ENCODE results near the gene FMR1.

Gene FMR1

DNA sequence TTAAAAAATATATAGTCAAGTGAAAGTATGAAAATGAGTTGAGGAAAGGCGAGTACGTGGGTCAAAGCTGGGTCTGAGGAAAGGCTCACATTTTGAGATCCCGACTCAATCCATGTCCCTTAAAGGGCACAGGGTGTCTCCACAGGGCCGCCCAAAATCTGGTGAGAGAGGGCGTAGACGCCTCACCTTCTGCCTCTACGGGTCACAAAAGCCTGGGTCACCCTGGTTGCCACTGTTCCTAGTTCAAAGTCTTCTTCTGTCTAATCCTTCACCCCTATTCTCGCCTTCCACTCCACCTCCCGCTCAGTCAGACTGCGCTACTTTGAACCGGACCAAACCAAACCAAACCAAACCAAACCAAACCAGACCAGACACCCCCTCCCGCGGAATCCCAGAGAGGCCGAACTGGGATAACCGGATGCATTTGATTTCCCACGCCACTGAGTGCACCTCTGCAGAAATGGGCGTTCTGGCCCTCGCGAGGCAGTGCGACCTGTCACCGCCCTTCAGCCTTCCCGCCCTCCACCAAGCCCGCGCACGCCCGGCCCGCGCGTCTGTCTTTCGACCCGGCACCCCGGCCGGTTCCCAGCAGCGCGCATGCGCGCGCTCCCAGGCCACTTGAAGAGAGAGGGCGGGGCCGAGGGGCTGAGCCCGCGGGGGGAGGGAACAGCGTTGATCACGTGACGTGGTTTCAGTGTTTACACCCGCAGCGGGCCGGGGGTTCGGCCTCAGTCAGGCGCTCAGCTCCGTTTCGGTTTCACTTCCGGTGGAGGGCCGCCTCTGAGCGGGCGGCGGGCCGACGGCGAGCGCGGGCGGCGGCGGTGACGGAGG lies at the start of gene FMR1:
TSS of gene FMR1 (plus strand) at position 728 of the 831 bp plus-strand sequence. CDS start 261 bp downstream, outside the sequence.
- DNase-seq (ENCODE audit: low read depth in 2 of 2), result peak; percentile 84 to 90

DNA sequence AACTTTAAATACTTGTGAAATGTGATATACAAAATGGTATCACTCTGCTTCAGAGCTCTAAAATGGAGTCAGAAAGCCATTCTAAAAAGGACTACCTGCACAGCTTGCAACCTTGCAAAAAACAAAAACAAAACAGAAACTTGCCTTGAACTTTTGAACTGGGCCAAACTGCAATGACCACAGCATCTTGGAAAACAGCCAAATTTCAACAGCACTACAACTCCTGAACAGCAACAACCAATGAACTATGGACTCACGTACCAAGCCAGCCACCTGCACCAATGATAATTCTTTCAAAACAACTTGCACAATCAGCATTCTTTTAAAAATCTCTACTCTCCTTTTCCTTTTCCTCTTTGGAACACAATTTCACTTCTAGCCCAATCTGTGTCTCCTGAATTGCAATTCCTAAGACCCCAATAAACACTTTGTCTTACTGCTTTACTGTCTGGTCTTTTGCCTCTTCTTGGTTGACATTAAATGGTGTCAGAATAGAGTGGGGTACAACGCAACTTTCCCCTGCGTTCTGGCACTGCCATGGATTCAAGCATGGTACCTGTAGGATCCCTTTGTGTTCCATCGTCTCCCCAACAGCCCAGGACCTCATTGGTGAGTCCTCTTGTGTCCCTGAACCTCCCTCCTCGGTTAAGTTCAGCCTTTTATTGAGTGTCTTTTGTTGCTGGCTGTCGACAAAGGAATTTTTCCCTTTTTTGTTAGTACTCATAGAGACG lies 35.7 kb upstream of the FMR1 start:
- no peak for DNase-seq (ENCODE audit: low read depth in 2 of 2)

DNA sequence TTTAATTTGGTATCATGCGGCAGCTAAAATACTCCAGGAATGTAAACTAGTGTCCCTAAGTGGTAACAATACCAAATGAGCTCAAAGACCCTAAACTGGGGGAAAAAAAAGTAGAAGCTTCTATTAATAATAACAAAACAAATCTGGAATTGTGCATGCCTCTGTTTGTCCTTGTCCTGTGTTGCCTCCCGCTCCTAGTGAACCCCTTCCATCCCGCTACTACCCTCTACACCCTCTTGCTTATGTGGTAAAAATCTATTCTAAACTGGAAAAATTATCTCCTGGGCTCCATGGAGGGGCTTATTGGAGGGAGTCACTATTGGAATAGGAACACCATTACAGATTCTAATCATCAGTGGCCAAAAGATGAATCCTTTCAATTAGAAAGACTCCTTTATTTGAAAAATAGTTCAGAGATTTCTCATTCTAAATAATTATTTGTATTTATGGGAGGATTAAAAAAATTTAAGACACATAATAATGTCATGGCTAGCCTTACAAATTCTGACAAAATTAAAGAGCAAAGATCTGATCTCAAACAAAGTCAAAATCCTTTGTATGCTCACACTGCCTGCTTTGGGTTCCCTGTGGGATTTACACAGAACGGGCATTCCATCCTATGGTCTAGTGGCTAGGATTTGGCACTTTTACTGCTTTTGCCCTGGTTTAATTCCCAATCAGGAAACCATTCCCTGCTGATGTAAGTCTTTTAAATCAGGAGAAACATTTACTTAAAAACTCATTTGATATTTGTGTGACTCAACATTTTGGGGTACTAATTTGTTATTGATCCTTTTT lies 34.7 kb upstream of the FMR1 start:
- DNase-seq (ENCODE audit: low read depth in 2 of 2), result no peak

DNA sequence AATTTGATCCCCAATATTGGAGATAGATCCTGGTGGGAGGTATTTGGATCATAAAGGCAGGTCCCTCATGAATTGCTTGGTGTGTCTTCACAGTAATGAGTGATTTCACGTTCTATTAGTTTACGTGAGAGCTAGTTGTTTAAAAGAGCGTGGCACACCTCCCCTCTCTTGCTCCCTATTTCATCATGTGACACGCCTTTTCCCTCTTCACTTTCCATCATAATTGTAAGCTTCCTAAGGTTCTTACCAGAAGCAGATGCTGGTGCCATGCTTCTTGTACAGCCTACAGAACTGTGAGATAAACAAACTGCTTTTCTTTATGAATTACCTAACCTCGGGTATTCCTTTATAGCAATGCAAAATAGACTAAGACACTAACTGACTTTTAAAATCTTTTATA lies 34.0 kb upstream of the FMR1 start:
- no peak for DNase-seq (ENCODE audit: low read depth in 2 of 2)

DNA sequence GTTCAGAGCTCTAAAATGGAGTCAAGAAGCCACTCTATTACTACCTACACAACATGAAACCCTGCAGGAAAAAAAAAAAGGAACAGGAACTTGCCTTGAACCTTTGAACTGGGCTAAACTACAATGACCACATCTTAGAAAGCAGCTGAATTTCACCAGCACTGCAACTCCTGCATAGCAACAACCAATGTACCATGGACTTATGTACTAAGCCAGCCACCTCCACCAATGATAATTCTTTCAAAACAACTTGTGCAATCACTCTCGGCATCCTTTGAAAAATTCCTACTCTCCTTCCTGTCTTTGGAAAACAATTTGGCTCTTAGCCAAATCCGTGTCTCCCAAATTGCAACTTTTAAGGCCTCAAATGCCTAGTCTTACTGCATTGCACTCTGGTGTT lies 26.8 kb upstream of the FMR1 start:
- no peak for DNase-seq (ENCODE audit: low read depth in 2 of 2)

DNA sequence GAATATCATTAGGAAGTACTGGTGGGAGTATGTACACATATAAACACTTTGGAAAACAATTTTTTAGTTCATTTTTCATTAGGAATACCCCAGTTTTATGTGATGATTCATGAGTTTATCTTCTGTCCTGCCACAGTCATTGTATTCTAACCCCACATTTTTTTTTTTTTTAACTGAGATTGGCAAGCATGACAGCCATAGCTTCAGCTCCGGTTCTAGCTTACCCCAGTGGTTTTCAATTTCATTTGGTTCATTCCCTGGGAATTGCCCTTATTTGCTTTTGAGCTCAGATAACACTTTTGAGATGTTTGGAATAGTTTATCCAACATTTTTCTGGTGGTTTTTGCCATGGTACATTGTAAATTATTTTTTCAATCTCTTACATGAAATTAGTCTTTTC lies 21.0 kb upstream of the FMR1 start:
- no peak for DNase-seq (ENCODE audit: low read depth in 2 of 2)

DNA sequence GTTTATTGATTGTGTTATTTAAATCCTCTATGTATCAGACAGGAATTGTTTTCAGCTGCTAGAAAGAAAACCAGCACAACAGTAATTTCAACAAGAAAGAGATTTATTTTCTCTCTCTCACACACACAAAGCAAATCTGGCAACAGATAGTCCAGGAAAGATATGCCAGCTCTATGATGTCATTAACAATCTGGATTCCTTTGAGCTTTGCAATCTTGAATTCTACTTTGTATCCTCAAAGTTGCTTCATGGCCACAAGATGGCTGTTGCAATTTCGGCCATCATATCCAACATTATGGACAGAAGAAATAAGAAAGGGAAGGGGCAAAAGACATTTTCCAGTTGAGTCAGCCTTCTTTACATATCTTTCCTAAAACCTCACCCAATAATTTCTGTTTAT lies 19.8 kb upstream of the FMR1 start:
- DNase-seq (ENCODE audit: low read depth in 2 of 2), result no peak

DNA sequence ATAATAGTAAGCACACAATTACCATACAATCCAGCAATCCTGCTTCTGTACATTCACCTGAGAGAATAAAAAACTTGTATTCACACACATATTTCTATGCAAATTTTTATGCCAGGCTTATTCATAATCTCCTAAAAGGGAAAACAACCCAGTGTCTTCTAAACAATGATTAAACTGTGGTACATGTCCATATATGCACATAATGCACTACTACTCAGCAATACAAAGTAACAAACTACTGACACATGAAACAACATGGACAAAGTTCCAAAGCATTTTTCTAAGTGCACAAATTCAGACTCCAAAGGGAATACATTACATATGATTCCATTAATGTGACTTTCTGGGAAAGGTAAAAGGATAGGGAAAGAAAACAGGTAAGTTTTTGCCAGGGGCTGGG lies 18.0 kb upstream of the FMR1 start:
- no peak for DNase-seq (ENCODE audit: low read depth in 2 of 2)

DNA sequence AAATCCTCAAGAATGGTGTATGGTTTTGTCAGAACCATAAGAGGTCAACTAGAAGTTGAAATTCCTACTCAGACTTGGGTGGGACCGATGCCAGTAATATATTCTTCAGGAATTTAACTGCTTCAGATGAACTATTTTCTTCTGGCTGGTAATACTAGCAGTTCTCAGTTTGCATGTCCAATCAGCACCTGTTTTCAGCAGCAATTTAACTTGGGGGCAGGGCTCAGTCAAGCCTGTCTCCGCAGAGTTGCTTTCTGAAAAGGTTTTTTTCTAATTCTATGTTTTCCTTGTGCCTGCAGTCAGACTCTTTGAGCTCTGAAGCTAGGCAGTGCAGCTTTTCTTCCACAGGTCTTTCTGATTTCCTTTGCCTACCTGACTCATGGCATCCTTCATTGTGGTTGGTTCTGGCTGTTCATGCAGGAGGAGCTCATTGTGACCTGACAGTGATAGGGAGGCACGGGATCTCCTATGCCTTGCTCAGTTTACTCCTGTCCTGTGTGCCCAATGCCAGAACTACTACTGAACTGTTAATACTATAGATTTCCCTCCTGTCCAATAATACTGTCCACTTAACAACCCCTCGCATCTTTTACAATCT lies 17.3 kb upstream of the FMR1 start:
- no peak for DNase-seq (ENCODE audit: low read depth in 2 of 2)

DNA sequence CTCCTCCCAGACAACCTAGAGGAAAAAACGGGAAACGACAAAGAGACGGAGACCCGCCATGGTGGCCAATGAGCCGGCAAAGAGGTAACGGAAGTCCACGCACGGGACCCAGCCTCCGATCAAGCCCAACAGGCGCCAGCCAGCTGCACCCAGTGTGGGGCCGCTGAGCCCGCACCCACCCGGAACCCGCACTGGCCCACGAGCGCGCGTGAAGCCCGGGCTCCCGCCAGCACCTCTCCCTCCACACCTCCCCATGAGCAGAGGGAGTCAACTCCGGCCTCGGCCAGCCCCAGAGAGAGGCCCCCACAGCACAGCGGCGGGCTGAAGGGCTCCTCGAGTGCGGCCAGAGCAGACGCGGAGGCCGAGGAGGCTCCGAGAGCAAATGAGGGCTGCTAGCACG lies 14.6 kb upstream of the FMR1 start:
- DNase-seq (ENCODE audit: low read depth in 2 of 2), result no peak

DNA sequence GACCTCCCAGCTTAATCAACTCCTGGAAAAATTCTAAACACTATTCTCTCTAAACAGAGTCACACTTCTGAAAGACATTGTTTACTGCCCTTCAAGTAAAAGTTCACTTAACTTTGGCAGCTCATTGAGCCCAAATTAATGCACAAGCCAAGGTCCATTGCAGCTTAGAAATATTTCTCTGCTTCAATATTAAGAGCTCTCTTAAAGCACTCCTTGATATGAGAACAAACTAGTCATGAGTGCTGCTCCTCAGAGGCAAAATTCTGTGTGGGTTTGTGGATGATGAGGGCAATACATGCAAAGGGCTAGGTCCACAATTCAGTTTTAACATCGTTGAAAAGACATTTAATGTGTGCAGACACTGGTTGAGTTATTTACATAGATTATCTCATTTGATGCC lies 12.8 kb upstream of the FMR1 start:
- DNase-seq (ENCODE audit: low read depth in 2 of 2), result no peak

DNA sequence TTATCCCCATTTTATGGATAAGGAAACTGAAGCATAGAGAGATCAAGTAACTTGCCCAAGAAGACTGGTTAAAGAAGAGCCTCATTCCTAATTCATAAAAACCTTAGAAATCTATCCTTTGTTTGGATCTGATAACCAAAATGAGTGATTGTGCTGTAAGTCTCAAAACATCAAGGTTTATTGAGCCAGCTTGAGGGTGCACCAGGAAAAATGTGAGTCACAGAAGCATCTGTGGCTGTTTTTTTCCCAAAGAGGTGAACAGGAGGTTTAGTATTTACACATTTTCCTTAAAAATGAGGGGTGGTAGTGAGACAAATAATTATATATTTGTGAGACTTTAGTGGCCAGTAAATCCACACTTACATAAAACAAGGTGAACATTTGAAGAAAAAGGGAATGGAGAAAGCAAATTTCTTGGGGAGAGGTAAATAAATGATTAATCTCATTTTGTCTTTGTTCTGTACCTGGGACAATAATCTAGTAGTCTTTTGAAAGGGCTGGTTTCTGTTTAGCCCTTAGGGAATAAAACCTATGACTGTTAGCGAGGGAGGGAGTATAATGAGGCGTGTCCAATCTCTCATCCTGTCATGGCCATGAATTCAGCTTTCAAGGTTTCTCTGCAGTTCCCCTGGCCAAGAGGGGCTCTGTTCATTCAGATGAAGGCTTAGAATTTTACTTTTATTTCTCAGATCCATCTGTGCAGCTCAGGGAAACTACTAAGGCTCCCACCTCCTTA lies 12.2 kb upstream of the FMR1 start:
- no peak for DNase-seq (ENCODE audit: low read depth in 2 of 2)

DNA sequence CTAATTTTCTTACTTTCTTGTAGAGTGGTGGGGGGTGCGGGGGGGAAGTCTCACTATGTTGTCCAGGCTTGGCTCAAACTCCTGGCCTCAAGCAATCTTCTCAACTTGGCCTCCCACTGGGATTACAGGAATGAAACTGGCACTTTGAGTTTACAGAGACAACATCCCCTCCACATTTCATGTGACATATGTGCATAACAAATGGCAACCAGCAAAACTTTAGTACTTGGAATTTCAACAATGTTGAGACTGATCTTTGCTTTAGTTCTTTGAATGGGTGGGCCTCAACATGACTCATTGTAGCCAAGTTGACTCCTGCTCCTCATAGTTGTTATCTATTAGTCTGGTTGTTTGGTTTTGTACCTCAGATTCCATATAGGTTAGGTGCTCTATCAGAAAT lies 11.4 kb upstream of the FMR1 start:
- no peak for DNase-seq (ENCODE audit: low read depth in 2 of 2)

DNA sequence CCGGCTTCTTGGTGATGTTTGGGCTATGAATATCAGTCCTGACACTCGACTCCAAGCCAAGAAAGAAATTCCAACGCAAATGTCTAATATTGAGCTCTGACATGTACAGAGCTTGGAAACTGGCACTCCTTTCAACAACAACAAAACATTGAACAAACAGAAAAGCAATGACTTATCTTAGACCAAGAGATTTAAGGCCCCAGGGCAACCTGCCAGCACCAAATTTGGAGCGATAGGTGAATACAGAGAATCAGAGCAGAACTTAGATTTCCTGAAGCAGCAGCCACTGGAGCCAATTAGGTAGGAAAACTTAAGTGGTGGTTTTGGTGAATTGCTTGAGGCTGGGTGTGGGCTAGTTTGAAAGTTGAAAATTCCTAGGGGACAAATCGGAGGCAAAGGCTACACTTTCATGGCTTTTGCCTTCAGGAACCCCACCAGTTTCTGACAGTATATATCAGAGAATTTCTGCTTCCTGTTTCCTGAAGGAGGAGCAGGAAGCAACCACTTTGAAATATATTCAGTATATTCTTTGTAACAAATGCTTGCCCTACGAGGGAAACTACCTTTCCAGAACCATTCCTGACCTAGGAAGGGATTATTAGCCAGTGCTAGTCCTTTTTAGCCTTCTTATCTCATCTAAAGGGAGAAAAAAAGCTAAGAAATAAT lies 10.1 kb upstream of the FMR1 start:
- no peak for DNase-seq (ENCODE audit: low read depth in 2 of 2)

DNA sequence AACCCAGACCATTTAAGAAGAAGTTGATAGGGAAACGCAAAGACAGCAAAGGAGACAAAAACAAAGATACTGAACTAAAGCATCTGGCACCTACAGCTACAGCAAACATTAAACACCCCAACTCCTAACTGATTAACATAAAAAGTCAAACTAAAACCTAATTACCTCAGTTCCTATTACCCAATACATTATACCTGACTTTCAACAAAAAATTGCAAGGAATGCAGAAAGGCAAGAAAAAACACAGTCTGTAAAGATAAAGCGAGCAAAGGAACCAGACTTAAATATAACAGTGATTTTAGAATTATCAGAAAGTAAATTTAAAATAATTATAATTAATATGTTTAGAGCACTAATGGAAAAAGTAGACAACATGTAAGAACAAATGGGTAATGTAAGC lies 9.4 kb upstream of the FMR1 start:
- no peak for DNase-seq (ENCODE audit: low read depth in 2 of 2)

DNA sequence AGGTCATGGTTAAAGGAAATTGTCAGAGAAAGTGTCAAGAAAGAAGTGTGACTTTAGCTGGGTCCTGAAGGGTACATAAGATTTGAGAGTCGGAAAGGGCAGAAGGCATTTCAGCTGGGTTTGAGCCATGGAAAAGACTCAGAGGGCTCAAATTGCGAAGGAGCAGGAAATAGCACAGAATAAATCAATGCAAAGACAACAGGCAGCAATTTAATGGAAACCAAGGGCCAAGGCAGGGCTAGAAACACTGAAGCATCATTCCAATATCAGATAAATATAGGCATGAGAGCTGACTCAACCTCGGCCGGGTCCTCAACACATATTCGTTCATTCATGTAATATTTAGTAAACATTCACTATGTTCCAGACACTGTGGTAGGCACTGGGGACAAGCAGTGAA lies 3.6 kb upstream of the FMR1 start:
- DNase-seq (ENCODE audit: low read depth in 2 of 2), result no peak

DNA sequence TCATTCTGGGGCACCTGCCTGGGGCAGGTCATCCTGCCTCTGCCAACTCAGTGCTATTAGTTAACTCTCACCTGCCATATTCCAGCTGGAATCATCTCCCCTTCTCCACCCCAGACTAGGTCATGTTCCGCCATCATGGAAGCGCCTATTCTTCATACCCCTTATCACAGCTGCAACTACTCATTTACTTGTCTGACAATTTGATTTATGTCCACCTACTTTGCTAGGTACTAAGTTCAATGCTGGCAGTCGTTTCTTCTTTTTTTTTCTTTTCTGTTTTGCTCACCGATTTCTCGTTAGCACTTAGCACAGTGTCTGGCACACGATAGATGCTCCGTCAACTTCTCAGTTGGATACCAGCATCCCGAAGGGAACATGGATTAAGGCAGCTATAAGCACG lies 1.1 kb upstream of the FMR1 start:
- DNase-seq (ENCODE audit: low read depth in 2 of 2), result no peak

DNA sequence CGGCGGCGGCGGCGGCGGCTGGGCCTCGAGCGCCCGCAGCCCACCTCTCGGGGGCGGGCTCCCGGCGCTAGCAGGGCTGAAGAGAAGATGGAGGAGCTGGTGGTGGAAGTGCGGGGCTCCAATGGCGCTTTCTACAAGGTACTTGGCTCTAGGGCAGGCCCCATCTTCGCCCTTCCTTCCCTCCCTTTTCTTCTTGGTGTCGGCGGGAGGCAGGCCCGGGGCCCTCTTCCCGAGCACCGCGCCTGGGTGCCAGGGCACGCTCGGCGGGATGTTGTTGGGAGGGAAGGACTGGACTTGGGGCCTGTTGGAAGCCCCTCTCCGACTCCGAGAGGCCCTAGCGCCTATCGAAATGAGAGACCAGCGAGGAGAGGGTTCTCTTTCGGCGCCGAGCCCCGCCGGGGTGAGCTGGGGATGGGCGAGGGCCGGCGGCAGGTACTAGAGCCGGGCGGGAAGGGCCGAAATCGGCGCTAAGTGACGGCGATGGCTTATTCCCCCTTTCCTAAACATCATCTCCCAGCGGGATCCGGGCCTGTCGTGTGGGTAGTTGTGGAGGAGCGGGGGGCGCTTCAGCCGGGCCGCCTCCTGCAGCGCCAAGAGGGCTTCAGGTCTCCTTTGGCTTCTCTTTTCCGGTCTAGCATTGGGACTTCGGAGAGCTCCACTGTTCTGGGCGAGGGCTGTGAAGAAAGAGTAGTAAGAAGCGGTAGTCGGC lies 528 bp downstream of the FMR1 start:
- DNase-seq (ENCODE audit: low read depth in 2 of 2), result peak in 1 of 2 donors; percentile 2

DNA sequence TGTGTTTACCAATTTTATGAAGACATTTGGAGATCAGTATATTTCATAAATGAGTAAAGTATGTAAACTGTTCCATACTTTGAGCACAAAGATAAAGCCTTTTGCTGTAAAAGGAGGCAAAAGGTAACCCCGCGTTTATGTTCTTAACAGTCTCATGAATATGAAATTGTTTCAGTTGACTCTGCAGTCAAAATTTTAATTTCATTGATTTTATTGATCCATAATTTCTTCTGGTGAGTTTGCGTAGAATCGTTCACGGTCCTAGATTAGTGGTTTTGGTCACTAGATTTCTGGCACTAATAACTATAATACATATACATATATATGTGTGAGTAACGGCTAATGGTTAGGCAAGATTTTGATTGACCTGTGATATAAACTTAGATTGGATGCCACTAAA lies 1.9 kb downstream of the FMR1 start:
- no peak for DNase-seq (ENCODE audit: low read depth in 2 of 2)

DNA sequence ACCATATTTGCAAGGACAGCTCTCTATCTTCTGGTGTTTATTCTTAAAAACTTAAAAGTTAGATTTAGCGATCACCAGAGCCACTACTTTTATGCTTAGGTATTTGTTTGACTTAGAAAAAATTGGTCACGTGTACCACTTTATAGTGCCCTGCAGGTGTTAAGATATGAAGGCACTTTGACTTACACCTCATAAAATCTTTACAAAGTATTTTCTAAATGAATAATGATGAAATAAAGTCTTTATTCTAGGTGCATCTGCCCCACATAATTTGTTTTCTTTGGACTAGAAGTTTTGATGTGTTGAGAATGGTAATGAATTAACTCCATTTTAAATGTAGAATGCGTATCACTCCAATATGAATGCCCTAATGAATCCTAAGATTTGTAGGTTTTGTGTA lies 2.9 kb downstream of the FMR1 start:
- DNase-seq (ENCODE audit: low read depth in 2 of 2), result no peak
